ENCODE measurements around the gene ZNF521. TPM values are rescaled to one million over a fixed set of nuclear protein-coding genes. Genes with fewer than 3 reads are reported as not detected.

ZNF521 gene
- total RNA-seq, 4 donors from 2014 or later, result 28.2 to 67.3 (median 53.1) TPM

DNA sequence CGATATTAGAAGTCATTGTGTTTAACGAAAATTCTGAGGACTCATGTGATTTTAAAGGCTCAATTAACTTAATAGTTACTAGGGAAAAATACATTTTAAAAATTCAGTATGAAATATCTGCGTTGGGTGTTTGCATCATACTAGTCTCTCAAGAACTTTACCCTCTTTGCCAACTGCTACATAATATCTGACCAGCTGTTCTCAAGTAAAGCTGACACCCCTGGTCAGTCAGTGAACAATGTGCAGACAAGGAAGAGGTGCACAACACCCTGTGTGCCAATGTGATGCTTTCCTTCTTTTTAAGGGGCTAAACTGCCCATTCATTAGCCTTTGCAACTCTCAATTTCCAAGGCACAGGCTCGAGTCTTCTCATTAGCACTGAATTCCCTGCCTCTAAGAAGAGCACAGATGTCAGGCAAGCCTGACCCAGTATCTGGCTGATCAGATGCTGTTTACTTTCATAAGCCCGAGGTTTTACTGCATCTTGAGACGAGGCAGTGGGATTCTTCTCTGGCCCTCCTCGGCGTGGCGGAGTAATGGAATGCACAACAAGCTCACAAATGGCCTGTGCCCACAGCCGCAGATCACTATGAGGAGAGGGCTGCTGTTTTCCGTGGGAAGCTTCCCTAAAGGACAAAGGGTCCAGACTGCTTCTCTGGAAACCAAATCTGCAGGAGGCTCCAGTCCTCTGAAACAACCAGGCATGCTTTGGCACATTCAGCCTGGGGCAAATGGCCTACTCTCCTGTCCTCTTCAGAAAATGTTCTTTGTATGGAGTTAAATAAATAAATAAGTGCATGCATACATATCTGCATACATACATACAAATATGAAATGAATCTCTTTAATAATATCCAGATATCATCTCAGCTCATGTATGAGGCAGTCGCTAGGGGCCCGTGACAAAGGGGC lies 240.3 kb downstream of the ZNF521 start:
- H3K36me3 ChIP-seq, result no peaks in the 10 kb centered on the region
- intact Hi-C loops (cut with DNase I), result no loop called here
- H3K9me3 ChIP-seq, result no peaks in the 10 kb centered on the region
- H3K4me3 ChIP-seq (replicated peaks in 1 of 3), result no peak overlapping the region
- H3K27ac ChIP-seq, result no peak overlapping the region
- no peak for DNase-seq
- 82 to 84% methylated on average over 13 of the region's 13 CpGs for WGBS, 2 donors
- H3K27me3 ChIP-seq, result no peaks in the 10 kb centered on the region
- TF ChIP-seq, protein P1, sequence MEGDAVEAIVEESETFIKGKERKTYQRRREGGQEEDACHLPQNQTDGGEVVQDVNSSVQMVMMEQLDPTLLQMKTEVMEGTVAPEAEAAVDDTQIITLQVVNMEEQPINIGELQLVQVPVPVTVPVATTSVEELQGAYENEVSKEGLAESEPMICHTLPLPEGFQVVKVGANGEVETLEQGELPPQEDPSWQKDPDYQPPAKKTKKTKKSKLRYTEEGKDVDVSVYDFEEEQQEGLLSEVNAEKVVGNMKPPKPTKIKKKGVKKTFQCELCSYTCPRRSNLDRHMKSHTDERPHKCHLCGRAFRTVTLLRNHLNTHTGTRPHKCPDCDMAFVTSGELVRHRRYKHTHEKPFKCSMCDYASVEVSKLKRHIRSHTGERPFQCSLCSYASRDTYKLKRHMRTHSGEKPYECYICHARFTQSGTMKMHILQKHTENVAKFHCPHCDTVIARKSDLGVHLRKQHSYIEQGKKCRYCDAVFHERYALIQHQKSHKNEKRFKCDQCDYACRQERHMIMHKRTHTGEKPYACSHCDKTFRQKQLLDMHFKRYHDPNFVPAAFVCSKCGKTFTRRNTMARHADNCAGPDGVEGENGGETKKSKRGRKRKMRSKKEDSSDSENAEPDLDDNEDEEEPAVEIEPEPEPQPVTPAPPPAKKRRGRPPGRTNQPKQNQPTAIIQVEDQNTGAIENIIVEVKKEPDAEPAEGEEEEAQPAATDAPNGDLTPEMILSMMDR (IDR thresholded peaks at IDR 0.05), result no peak
- TF ChIP-seq POLR2A (IDR thresholded peaks at IDR 0.05), result no peak
- H3K4me1 ChIP-seq, result no peaks in the 10 kb centered on the region

DNA sequence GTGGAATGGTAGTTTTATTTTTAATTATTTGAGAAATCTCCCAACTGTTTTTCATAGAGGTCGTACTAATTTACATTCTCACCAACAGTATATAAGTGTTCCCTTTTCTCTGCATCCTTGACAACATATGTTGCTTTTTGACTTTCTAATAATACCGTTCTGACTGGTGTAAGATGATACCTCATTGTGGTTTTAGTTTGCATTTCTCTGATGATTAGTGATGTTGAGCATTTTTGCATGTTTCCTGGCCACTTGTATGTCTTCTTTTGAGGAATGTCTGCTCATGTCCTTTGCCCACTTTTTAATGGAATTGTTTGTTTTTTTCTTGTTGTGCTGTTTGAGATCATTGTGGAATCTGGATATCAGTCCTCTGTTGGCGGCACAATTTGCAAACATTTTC lies 242.5 kb downstream of the ZNF521 start:
- H3K9me3 ChIP-seq, result no peaks in the 10 kb centered on the region
- H3K4me3 ChIP-seq (replicated peaks in 1 of 3), result no peak overlapping the region
- intact Hi-C loops (cut with DNase I), result no loop called here
- H3K36me3 ChIP-seq, result no peaks in the 10 kb centered on the region
- no peak for DNase-seq
- H3K27ac ChIP-seq, result no peak overlapping the region
- TF ChIP-seq POLR2A (IDR thresholded peaks at IDR 0.05), result no peak
- TF ChIP-seq, protein P1 (IDR thresholded peaks at IDR 0.05), result no peak
- no peaks in the 10 kb centered on the region for H3K27me3 ChIP-seq
- WGBS, 2 donors, result 77 to 96% methylated on average over 3 of the region's 3 CpGs
- H3K4me1 ChIP-seq, result no peaks in the 10 kb centered on the region

DNA sequence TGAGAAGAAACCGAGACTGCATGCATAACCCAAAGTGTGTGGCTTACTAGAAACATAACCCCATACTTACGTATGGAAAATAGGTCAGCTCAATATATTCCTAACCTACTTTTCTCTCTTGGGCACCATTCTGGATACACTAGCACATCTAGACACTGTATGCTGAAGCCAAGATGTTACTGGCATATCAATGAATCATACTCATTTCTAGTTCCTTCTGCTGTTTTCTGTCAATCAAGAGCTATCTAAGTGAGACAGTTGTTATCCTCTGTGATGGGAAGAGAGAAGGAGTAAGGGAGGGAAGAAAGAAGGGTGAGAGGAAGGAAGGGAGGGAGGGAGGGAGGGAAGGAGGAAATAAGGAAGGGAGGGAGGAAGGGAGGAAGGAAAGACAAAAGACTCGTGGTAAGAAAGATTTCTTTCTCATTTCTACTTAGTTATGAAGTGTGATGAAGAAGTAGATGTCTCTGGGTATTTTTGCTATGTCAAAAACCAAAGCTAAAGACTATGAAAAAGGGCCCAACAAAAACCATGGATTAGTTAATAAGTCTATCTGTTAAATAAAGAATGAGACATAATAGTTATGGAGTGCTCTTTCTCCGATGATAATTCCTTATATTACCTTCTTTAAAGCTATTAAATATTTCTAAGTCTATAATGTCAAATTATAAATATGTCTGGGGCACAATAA lies 248.4 kb downstream of the ZNF521 start:
- no peaks in the 10 kb centered on the region for H3K36me3 ChIP-seq
- H3K4me3 ChIP-seq (replicated peaks in 1 of 3), result no peak overlapping the region
- 89 to 91% methylated on average over 4 of the region's 4 CpGs for WGBS, 2 donors
- no peak overlapping the region for H3K27ac ChIP-seq
- TF ChIP-seq POLR2A (IDR thresholded peaks at IDR 0.05), result no peak
- TF ChIP-seq, protein P1 (IDR thresholded peaks at IDR 0.05), result no peak
- no peaks in the 10 kb centered on the region for H3K27me3 ChIP-seq
- DNase-seq, result no peak
- H3K9me3 ChIP-seq, result no peaks in the 10 kb centered on the region
- H3K4me1 ChIP-seq, result no peaks in the 10 kb centered on the region
- intact Hi-C loops (cut with DNase I), result no loop called here

DNA sequence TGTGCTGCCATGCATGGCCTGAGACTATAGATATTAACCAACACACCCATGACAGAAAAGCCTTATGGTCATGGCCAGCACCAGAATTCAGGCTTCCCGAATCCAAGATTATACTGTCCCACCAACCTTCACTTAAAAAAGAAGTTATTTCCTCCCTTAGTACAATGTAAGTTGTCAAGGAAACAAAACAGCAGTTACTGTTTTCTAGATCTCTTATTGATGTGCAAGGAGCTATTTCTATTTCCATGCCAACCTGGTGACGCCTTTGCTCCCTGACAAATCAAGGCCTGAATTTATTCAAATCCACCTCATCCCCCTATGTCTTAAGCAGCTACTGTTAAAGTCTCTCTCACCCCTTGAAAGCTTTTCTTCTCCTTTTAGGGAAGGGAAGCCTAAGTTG lies 249.3 kb downstream of the ZNF521 start:
- Histone ChIP-seq H3K36me3 (no peaks in the 10 kb centered on the region), H3K27ac (no peak overlapping the region), H3K9me3 (no peaks in the 10 kb centered on the region), H3K4me3 (replicated peaks in 1 of 3) (no peak overlapping the region), H3K4me1 (no peaks in the 10 kb centered on the region), H3K27me3 (no peaks in the 10 kb centered on the region)
- intact Hi-C loops (cut with DNase I), result no loop called here
- DNase-seq, result no peak
- TF ChIP-seq, protein P1 (IDR thresholded peaks at IDR 0.05), result no peak
- TF ChIP-seq POLR2A (IDR thresholded peaks at IDR 0.05), result no peak
- WGBS, 2 donors, result 57 to 79% methylated on average over 2 of the region's 2 CpGs

DNA sequence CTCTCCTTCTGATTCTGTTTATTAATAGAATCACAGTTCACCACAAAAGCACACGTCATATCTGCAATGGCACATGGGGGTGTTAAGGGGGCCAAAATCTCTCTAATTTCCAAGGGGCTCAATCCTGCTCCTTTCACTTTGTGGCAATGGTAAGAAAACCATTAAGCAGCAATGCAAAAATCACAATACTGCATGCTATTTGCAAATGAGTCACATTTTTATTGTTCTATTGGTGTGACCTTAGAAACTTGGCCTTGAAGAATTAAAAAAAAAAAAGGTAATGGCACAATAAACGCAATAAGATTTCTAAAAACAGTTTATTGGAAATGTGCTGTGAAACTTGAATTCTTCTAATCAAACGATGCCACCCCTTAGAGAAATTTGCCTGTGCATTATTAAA lies 251.5 kb downstream of the ZNF521 start:
- intact Hi-C loops (cut with DNase I), result no loop called here
- H3K27me3 ChIP-seq, result no peaks in the 10 kb centered on the region
- H3K4me3 ChIP-seq (replicated peaks in 1 of 3), result no peak overlapping the region
- TF ChIP-seq, protein P1 (IDR thresholded peaks at IDR 0.05), result no peak
- TF ChIP-seq POLR2A (IDR thresholded peaks at IDR 0.05), result no peak
- no peaks in the 10 kb centered on the region for H3K4me1 ChIP-seq
- no peak overlapping the region for H3K27ac ChIP-seq
- no peak for DNase-seq
- no peaks in the 10 kb centered on the region for H3K9me3 ChIP-seq
- no peaks in the 10 kb centered on the region for H3K36me3 ChIP-seq
- 82 to 90% methylated on average over 3 of the region's 3 CpGs for WGBS, 2 donors

All from thyroid gland (tissue), 4 donors.